Measurements from ENCODE around the gene STAMBP.
"Not testable (repeated sequence)": the region's sequence is repeated elsewhere in the genome, so short reads cannot be mapped to it uniquely, and the experiment has no call there.

DNA sequence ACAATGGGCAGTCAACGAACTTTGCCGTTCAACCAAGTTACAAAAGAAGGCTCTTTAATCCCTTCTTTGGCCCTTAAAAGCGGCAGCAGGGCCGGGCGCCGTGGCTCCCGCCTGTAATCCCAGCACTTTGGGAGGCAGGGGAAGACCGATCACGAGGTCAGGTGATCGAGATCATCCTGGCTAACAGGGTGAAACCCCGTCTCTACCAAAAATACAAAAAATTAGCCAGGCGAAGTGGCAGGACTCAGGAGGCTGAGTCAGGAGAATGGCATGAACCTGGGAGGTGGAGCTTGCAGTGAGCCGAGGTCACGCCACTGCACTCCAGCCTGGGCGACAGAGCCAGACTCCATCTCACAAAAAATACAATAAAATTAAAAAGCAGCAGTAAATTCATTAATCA, 45.4 kb upstream of the STAMBP start:
- TF ChIP-seq EZH2phosphoT487 (IDR thresholded peaks at IDR 0.05; ENCODE audit: borderline replicate concordance, low read length) = not testable (repeated sequence)
- TF ChIP-seq, protein P1, sequence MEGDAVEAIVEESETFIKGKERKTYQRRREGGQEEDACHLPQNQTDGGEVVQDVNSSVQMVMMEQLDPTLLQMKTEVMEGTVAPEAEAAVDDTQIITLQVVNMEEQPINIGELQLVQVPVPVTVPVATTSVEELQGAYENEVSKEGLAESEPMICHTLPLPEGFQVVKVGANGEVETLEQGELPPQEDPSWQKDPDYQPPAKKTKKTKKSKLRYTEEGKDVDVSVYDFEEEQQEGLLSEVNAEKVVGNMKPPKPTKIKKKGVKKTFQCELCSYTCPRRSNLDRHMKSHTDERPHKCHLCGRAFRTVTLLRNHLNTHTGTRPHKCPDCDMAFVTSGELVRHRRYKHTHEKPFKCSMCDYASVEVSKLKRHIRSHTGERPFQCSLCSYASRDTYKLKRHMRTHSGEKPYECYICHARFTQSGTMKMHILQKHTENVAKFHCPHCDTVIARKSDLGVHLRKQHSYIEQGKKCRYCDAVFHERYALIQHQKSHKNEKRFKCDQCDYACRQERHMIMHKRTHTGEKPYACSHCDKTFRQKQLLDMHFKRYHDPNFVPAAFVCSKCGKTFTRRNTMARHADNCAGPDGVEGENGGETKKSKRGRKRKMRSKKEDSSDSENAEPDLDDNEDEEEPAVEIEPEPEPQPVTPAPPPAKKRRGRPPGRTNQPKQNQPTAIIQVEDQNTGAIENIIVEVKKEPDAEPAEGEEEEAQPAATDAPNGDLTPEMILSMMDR (IDR thresholded peaks at IDR 0.05; ENCODE audit: low read depth, low read length, poor library complexity, severe bottlenecking) = not testable (repeated sequence)

Data from DOHH2 (cell line).